Measurements from ENCODE around the gene OTOGL.

DNA sequence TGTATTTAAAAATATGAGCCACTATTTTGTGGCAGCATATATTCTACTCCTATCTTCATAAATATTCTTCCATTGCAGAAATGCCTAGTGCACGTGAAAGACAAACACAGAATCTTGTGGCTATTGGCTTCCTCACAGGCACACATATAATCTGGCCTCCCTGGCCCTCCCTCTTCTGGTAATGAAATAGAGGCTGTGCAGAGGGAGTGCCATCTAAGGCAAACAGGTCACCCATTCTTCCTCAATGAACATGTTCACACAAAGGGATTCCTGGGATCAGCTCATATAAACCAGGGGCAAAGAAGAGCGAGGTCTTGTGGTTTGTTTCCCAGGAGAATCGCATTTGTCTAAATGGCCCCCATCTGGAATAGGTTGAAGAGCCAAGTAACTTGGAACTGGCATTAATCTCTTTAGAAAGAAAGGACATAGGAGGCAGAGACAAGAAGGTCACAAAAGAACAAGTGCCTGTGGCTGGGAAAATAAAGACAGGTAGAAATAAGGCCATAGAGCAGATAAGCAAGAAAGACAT is 173.1 kb downstream of the OTOGL start:
- TF ChIP-seq, protein P1, sequence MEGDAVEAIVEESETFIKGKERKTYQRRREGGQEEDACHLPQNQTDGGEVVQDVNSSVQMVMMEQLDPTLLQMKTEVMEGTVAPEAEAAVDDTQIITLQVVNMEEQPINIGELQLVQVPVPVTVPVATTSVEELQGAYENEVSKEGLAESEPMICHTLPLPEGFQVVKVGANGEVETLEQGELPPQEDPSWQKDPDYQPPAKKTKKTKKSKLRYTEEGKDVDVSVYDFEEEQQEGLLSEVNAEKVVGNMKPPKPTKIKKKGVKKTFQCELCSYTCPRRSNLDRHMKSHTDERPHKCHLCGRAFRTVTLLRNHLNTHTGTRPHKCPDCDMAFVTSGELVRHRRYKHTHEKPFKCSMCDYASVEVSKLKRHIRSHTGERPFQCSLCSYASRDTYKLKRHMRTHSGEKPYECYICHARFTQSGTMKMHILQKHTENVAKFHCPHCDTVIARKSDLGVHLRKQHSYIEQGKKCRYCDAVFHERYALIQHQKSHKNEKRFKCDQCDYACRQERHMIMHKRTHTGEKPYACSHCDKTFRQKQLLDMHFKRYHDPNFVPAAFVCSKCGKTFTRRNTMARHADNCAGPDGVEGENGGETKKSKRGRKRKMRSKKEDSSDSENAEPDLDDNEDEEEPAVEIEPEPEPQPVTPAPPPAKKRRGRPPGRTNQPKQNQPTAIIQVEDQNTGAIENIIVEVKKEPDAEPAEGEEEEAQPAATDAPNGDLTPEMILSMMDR (IDR thresholded peaks at IDR 0.05; ENCODE audit: low read length), result no peak
- TF ChIP-seq EZH2 (IDR thresholded peaks at IDR 0.05; ENCODE audit: borderline replicate concordance, low read length), result no peak
